Skeletal muscle tissue (tissue), 5 donors: ENCODE data around the gene NEK9. TPM values are rescaled to one million over a fixed set of nuclear protein-coding genes. Genes with fewer than 3 reads are reported as not detected.

Source experiments
- H3K27ac ChIP-seq: one replicate; pipeline ENCODE4 v1.7.0; 2013; ENCODE audit warnings: mild to moderate bottlenecking, low read depth, low read length, inconsistent platforms
- H3K27me3 ChIP-seq, 3 donors: one replicate each; pipeline ENCODE4 v1.7.0; 2013; ENCODE audit warnings: low read length in 3 of 3; ENCODE audit not compliant: control insufficient read depth in 3 of 3, insufficient read depth in 3 of 3
- H3K36me3 ChIP-seq, 3 donors: one replicate each; pipeline ENCODE4 v1.7.0; 2013; ENCODE audit warnings: low read length in 3 of 3; ENCODE audit not compliant: control insufficient read depth in 3 of 3, insufficient read depth in 3 of 3
- H3K4me1 ChIP-seq, 3 donors: one replicate each; pipeline ENCODE4 v1.7.0; 2013; ENCODE audit warnings: low read length in 3 of 3, mild to moderate bottlenecking in 3 of 3; ENCODE audit not compliant: control insufficient read depth in 3 of 3, insufficient read depth in 3 of 3
- H3K4me3 ChIP-seq, 3 donors: one replicate each; pipeline ENCODE4 v1.7.0; 2013; ENCODE audit warnings: low read length in 3 of 3
- H3K9ac ChIP-seq, 3 donors: one replicate each; pipeline ENCODE4 v1.7.0; 2013; ENCODE audit warnings: low read length in 3 of 3, mild to moderate bottlenecking in 3 of 3, moderate library complexity in 2 of 3, low read depth in 1 of 3
- H3K9me3 ChIP-seq, 3 donors: one replicate each; pipeline ENCODE4 v1.7.0; 2013; ENCODE audit warnings: low read length in 3 of 3; ENCODE audit not compliant: control insufficient read depth in 3 of 3
- small RNA-seq: library from RNA; depleted of rRNA; stranded (forward); fragments of <200 nt; gene quantifications from one replicate; pipeline ENCODE3, GENCODE V24; 2014
- total RNA-seq: library from RNA; depleted of rRNA; stranded (reverse); fragments of >200 nt; gene quantifications from one replicate; pipeline ENCODE4 v1.2.3, GENCODE V29; 2014
- donor health status: Osteomylitis.

NEK9 gene
- total RNA-seq, 1 donor from 2014 or later = 59.0 TPM

GRCh38 chr14:75040507-75040906 is 86.3 kb downstream of the NEK9 start:
- H3K36me3 ChIP-seq = peaks cover 15 to 31% (median 24%) of the 10 kb centered on the region in 3 donors

GRCh38 chr14:75032939-75033338 is 93.9 kb downstream of the NEK9 start:
- H3K27ac ChIP-seq = no peak overlapping the region
- no peaks in the 10 kb centered on the region for H3K27me3 ChIP-seq
- no peaks in the 10 kb centered on the region for H3K9me3 ChIP-seq
- no peak overlapping the region for H3K4me3 ChIP-seq
- H3K36me3 ChIP-seq = peaks cover 29 to 52% (median 39%) of the 10 kb centered on the region in 3 donors
- no peaks in the 10 kb centered on the region for H3K4me1 ChIP-seq
- H3K9ac ChIP-seq = no peak overlapping the region

More at GRCh38 chr14:75040507-75040906, 86.3 kb downstream of the NEK9 start:
- no peak overlapping the region for H3K9ac ChIP-seq
- peaks cover 0 to 6% (median 5%) of the 10 kb centered on the region in 3 donors for H3K4me1 ChIP-seq
- no peaks in the 10 kb centered on the region for H3K27me3 ChIP-seq
- H3K27ac ChIP-seq = no peak overlapping the region
- no peak overlapping the region for H3K4me3 ChIP-seq
- no peaks in the 10 kb centered on the region for H3K9me3 ChIP-seq

GRCh38 chr14:75030147-75030546 is 96.7 kb downstream of the NEK9 start:
- Histone ChIP-seq H3K9ac (no peak overlapping the region), H3K4me3 (no peak overlapping the region), H3K9me3 (no peaks in the 10 kb centered on the region), H3K4me1 (no peaks in the 10 kb centered on the region), H3K27ac (no peak overlapping the region), H3K27me3 (no peaks in the 10 kb centered on the region), H3K36me3 (peaks cover 27 to 41% (median 34%) of the 10 kb centered on the region in 3 donors)

Small RNA genes within 50 kb of the gene (small RNA-seq; reads per million reads assigned to genes)
- gene HIF1AP1 = not detected

Other genes starting within 250 kb of the NEK9 start
- 38.1 TPM for gene DLST, start 245.1 kb downstream of the NEK9 start, total RNA-seq
- 3.1 TPM for gene RPS6KL1, start 203.8 kb downstream of the NEK9 start, total RNA-seq
- 8.9 TPM for gene PGF, start 171.5 kb downstream of the NEK9 start, total RNA-seq
- gene EIF2B2, start 124.1 kb downstream of the NEK9 start, total RNA-seq = 18.8 TPM
- gene MLH3, start 75.6 kb downstream of the NEK9 start, total RNA-seq = 48.0 TPM
- gene ACYP1, start 63.0 kb downstream of the NEK9 start, total RNA-seq = 8.4 TPM
- gene ZC2HC1C, start 57.4 kb downstream of the NEK9 start, total RNA-seq = under 0.01 TPM
- gene TMED10, start 49.6 kb upstream of the NEK9 start, total RNA-seq = 116 TPM
- 134 TPM for gene FOS, start 151.8 kb upstream of the NEK9 start, total RNA-seq